Cerebellar cortex (tissue), 1 donor: ENCODE results near the gene PFKFB2.

Experiments used
- DNase-seq: peaks from one replicate; pipeline ENCODE4 v3.0.0-alpha.2; 2015; ENCODE audit warnings: low spot score

PFKFB2 gene

GRCh38 chr1:207089627-207090355, 36.7 kb downstream of the PFKFB2 start:
- DNase-seq: no peak

GRCh38 chr1:207091200-207091908, 38.3 kb downstream of the PFKFB2 start:
- DNase-seq: no peak

GRCh38 chr1:207093944-207094343, 40.9 kb downstream of the PFKFB2 start:
- no peak for DNase-seq

- no peak for DNase-seq
Observed at GRCh38 chr1:207097871-207098324, 44.8 kb downstream of the PFKFB2 start.

GRCh38 chr1:207101720-207102119, 48.6 kb downstream of the PFKFB2 start:
- no peak for DNase-seq

GRCh38 chr1:207102146-207102545, 49.1 kb downstream of the PFKFB2 start:
- DNase-seq: no peak

- no peak for DNase-seq
Observed at GRCh38 chr1:207102659-207103058, 49.6 kb downstream of the PFKFB2 start.

GRCh38 chr1:207103892-207104373, 50.9 kb downstream of the PFKFB2 start, which contains the start of gene C4BPA:
Gene C4BPA (plus strand): TSS chr1:207104233. CDS start chr1:207113026, 8,793 bp downstream.
- DNase-seq: no peak

GRCh38 chr1:207109004-207109403, 55.9 kb downstream of the PFKFB2 start:
- no peak for DNase-seq

- no peak for DNase-seq
Observed at GRCh38 chr1:207112616-207113296, 59.7 kb downstream of the PFKFB2 start.

- no peak for DNase-seq
Observed at GRCh38 chr1:207115269-207115668, 62.2 kb downstream of the PFKFB2 start.

- no peak for DNase-seq
Observed at GRCh38 chr1:207124389-207124788, 71.3 kb downstream of the PFKFB2 start.

- DNase-seq: no peak
Observed at GRCh38 chr1:207128336-207128921, 75.4 kb downstream of the PFKFB2 start.

- no peak for DNase-seq
Observed at GRCh38 chr1:207129053-207129452, 76.0 kb downstream of the PFKFB2 start.
